Urinary bladder (tissue), 4 donors: ENCODE results near the gene TIMP3. TPM values are rescaled to one million over a fixed set of nuclear protein-coding genes. Genes with fewer than 3 reads are reported as not detected.
"Not testable (repeated sequence)": the region's sequence is repeated elsewhere in the genome, so short reads cannot be mapped to it uniquely, and the experiment has no call there.

Experiments used
- DNase-seq: peaks from one replicate; pipeline ENCODE4 v3.0.0-alpha.2; 2015; ENCODE audit errors: extremely low spot score
- H3K27ac ChIP-seq: one replicate; pipeline ENCODE4 v1.5.1; 2013; ENCODE audit warnings: low read depth, mild to moderate bottlenecking, moderate library complexity
- H3K36me3 ChIP-seq: one replicate; pipeline ENCODE4 v1.6.1; 2013; ENCODE audit warnings: mild to moderate bottlenecking, moderate library complexity; ENCODE audit not compliant: insufficient read depth
- H3K4me1 ChIP-seq: one replicate; pipeline ENCODE4 v1.6.1; 2013; ENCODE audit warnings: mild to moderate bottlenecking, moderate library complexity; ENCODE audit not compliant: insufficient read depth
- H3K4me3 ChIP-seq: one replicate; pipeline ENCODE4 v1.5.1; 2013; ENCODE audit warnings: low read depth, low read length
- WGBS: extraction: QIAGEN DNeasy Blood & Tissue Kit; methylation state at CpG from one replicate; pipeline ENCODE4 v1.1.7; 2013; 5-methylcytosine and 5-hydroxymethylcytosine counted together
- polyA plus RNA-seq: library from polyadenylated mRNA; stranded (reverse); fragments of 200-250 nt; gene quantifications from one replicate; pipeline ENCODE4 v1.2.3, GENCODE V29; 2013
- total RNA-seq: library from RNA; depleted of rRNA; stranded (reverse); fragments of >200 nt; gene quantifications from one replicate; pipeline ENCODE4 v1.2.3, GENCODE V29; 2014
- donor health status: healthy with polysubstance abuse.
- donor health status: healthy.

The TIMP3 gene
- total RNA-seq (217 TPM), polyA plus RNA-seq (212 TPM)

DNA sequence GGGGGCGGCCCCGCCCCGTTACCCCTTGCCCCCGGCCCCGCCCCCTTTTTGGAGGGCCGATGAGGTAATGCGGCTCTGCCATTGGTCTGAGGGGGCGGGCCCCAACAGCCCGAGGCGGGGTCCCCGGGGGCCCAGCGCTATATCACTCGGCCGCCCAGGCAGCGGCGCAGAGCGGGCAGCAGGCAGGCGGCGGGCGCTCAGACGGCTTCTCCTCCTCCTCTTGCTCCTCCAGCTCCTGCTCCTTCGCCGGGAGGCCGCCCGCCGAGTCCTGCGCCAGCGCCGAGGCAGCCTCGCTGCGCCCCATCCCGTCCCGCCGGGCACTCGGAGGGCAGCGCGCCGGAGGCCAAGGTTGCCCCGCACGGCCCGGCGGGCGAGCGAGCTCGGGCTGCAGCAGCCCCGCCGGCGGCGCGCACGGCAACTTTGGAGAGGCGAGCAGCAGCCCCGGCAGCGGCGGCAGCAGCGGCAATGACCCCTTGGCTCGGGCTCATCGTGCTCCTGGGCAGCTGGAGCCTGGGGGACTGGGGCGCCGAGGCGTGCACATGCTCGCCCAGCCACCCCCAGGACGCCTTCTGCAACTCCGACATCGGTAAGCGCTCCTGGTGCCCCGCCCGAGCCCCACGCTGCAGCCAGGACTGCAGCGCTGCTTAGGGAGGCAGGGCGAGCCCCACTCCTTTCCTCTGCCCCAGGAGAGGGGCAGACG is at the start of gene TIMP3:
TSS of gene TIMP3 (plus strand) at position 169 of the 700 bp plus-strand sequence. CDS start at position 466, 297 bp downstream.
- H3K4me1 ChIP-seq = no peaks in the 10 kb centered on the region
- peak within 1 kb of the TSS; percentile 90 for H3K4me3 ChIP-seq
- WGBS = under 1% methylated on average over 72 of the region's 72 CpGs
- no peaks in the 10 kb centered on the region for H3K36me3 ChIP-seq
- H3K27ac ChIP-seq = peak within 1 kb of the TSS; percentile 85
- peak; percentile 66 for DNase-seq

DNA sequence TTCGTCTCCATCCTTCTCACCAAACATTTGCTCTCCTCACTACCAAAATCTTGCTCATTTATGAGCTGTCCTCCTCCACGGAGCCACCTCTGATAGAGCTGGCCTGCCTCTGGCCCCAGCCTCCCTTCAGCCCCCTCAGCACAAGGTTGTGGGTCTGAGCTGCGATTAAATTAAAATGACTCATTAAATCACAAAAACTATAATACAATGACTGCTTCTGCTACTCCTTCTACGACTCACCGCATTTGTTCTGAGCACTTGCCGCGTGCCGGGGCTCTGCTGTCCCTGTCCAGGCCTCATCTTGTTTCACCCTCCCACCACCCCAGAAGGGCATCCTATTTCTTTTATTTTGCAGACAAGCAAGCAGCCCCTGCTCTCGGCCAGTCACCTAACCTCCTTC is 49.2 kb upstream of the TIMP3 start:
- no peak for DNase-seq

GRCh38 chr22:32752816-32753520 is 48.5 kb upstream of the TIMP3 start:
- no peak overlapping the region for H3K27ac ChIP-seq

More for the DNA sequence above, 49.2 kb upstream of the TIMP3 start:
- no peaks in the 10 kb centered on the region for H3K4me1 ChIP-seq
- no peak overlapping the region for H3K4me3 ChIP-seq
- no peaks in the 10 kb centered on the region for H3K36me3 ChIP-seq
- no peak overlapping the region for H3K27ac ChIP-seq
- 73% methylated on average over 9 of the region's 9 CpGs for WGBS

DNA sequence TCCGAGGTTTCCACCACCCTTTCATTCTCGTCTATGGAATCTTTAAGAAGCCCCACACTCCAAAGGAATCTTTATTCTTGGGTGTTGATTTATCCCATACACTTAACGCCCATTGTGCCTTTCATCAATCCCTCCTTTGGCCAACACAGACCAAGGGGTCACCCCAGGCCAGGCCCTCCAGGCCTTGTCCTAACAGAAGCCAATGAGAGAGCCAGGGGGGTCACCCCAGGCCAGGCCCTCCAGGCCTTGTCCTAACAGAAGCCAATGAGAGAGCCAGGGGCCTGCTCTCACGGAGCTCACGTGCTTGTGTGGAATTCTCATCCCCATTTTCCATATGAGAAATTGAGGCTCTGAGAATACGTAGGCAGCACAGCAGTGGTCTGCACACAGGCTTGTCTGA is 47.9 kb upstream of the TIMP3 start:
- Histone ChIP-seq H3K4me1 (no peaks in the 10 kb centered on the region), H3K4me3 (no peak overlapping the region), H3K36me3 (no peaks in the 10 kb centered on the region), H3K27ac (no peak overlapping the region)
- WGBS = 86% methylated on average over 6 of the region's 6 CpGs
- no peak for DNase-seq

More at GRCh38 chr22:32752816-32753520, 48.5 kb upstream of the TIMP3 start:
- no peaks in the 10 kb centered on the region for H3K36me3 ChIP-seq
- no peak overlapping the region for H3K4me3 ChIP-seq
- 65% methylated on average over 11 of the region's 11 CpGs for WGBS
- no peaks in the 10 kb centered on the region for H3K4me1 ChIP-seq
- no peak for DNase-seq

DNA sequence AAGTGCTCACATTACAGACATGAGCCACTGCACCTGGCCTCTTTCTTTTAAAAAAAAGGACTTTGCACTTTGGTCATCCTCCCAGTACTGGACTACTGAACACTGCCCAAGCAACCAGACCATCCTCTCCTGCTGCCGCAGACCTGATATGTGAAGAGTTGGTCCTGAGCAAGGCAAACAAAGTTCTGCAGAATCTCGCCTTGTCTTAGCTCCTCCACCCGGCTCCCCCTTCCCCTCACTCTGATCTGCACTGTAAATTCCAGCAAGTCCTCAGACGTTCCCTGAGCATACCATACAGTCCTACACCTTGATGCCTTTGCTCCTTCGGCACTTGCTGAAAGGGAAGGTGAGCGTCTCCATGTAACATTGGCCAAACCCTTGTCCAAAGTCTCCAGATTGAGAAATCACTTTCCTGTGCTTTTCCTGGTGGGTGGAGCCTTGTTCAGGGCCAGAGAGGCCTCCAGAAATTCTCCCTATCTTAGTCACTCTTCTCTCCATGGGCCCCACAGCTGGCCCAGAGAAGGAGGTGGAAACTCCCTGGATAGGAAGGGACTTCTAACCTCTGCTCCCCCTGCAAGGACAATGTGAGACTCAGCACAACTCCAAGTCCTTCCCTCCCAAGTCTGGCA is 47.0 kb upstream of the TIMP3 start:
- no peaks in the 10 kb centered on the region for H3K4me1 ChIP-seq
- H3K27ac ChIP-seq = no peak overlapping the region
- no peaks in the 10 kb centered on the region for H3K36me3 ChIP-seq
- no peak for DNase-seq
- no peak overlapping the region for H3K4me3 ChIP-seq
- WGBS = 79% methylated on average over 6 of the region's 6 CpGs

- 97% methylated on average over 14 of the region's 14 CpGs for WGBS
- not testable (repeated sequence) for H3K4me3 ChIP-seq, H3K36me3 ChIP-seq, H3K4me1 ChIP-seq, H3K27ac ChIP-seq, DNase-seq
Measured at GRCh38 chr22:32757086-32757762, 44.3 kb upstream of the TIMP3 start.

GRCh38 chr22:32758866-32759385 is 42.6 kb upstream of the TIMP3 start:
- H3K4me1 ChIP-seq = no peaks in the 10 kb centered on the region
- WGBS = 92% methylated on average over 3 of the region's 3 CpGs
- H3K27ac ChIP-seq = no peak overlapping the region
- no peaks in the 10 kb centered on the region for H3K36me3 ChIP-seq
- no peak overlapping the region for H3K4me3 ChIP-seq
- no peak for DNase-seq

DNA sequence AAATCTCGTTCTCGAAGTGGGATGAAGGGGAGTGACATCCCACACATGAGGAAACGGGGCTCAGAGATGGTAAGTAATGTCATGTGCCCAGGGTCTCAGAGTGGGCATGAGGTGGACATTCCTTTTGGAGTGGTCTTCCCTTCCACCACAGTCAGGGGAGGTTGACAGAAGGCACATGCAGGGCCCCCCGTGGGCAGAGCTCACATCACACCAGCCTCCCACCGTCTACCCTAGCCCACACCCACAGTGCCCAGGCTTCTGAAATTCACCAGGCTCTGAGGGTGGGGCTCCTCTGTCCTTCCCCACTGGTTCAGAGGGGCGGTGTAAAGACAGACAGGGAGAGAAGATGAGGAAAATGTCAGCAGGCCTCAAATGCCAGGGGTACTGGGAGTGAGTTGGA is 41.1 kb upstream of the TIMP3 start:
- WGBS = 89% methylated on average over 6 of the region's 6 CpGs
- no peak for DNase-seq
- H3K36me3 ChIP-seq = no peaks in the 10 kb centered on the region
- no peak overlapping the region for H3K27ac ChIP-seq
- H3K4me1 ChIP-seq = no peaks in the 10 kb centered on the region
- no peak overlapping the region for H3K4me3 ChIP-seq

DNA sequence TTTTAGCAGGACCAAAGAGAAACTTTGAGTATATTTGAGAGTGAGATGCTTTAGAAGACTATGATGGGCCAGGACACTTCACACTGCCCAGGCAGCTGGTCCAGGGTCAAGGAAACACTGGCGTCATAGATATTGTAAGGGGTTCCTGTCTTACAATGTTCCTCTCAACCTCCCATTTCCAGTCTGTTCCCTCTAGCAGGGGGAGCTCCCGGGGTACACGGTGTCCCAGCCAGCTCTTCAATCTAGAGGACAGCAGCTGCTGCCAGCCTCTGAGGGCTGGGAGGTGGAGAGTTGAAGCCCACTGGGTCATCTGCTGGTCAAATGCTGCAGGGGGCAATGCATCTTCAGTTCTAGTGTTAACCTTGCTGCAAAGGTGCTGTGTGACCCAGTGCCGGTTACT is 40.7 kb upstream of the TIMP3 start:
- H3K4me1 ChIP-seq = no peaks in the 10 kb centered on the region
- H3K4me3 ChIP-seq = no peak overlapping the region
- H3K36me3 ChIP-seq = no peaks in the 10 kb centered on the region
- 78% methylated on average over 4 of the region's 4 CpGs for WGBS
- no peak for DNase-seq
- no peak overlapping the region for H3K27ac ChIP-seq

GRCh38 chr22:32761251-32761903 is 40.1 kb upstream of the TIMP3 start:
- Histone ChIP-seq H3K4me3 (no peak overlapping the region), H3K4me1 (no peaks in the 10 kb centered on the region), H3K27ac (no peak overlapping the region), H3K36me3 (no peaks in the 10 kb centered on the region)
- 72% methylated on average over 9 of the region's 9 CpGs for WGBS
- DNase-seq = no peak

- peak overlapping the region; percentile 27 for H3K27ac ChIP-seq
- no peaks in the 10 kb centered on the region for H3K4me1 ChIP-seq
- 54% methylated on average over 16 of the region's 16 CpGs for WGBS
- H3K36me3 ChIP-seq = no peaks in the 10 kb centered on the region
- no peak for DNase-seq
- no peak overlapping the region for H3K4me3 ChIP-seq
Measured at GRCh38 chr22:32764330-32765131, 37.0 kb upstream of the TIMP3 start.

DNA sequence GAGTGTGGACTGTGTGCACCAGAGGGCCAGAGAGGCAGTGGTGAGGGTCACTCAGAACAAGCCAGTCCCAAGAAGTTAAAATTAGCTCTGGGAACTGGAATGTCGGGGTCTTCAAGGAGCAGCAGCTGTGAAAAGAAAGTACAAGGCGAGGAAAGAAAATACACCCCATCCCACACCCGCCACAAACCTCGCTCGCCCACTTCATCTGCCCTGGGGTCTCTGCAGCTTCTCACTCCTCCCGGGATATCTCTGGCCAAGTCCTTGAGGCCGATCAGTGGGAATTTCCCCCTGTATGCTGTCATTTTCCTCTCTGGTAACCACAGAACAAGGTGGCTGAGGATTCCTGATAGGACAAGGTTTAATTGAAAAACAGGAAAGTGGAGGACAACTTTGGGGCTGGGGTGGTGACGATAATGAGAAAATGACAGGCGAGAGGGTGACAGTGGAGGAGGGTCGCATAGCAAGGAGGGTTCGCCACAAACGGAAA is 36.3 kb upstream of the TIMP3 start:
- no peak for DNase-seq
- WGBS = 71% methylated on average over 12 of the region's 12 CpGs
- Histone ChIP-seq H3K36me3 (no peaks in the 10 kb centered on the region), H3K27ac (no peak overlapping the region), H3K4me3 (no peak overlapping the region), H3K4me1 (no peaks in the 10 kb centered on the region)
